K562 (cell line): Measurements from ENCODE around the gene PICK1. TPM values are rescaled to one million over a fixed set of nuclear protein-coding genes. Genes with fewer than 3 reads are reported as not detected.

ENCODE experiments used
- ATAC-seq: fragments of 200-7000 bp; cut with Tn5 transposase; 3 replicates; pipeline ENCODE4 v1.9.1; 2020; ENCODE audit warnings: moderate library complexity
- BruUV-seq: library from RNA; stranded (reverse); fragments of 400-500 nt; replicated peaks from 2 replicates; lab custom pipeline; 2021; lab: Mats Ljungman, UMichigan
- CTCF ChIA-PET: fragments of 300-600 bp; formaldehyde crosslinking; extraction: SDS; loops from one replicate; lab custom pipeline; 2021; ENCODE audit warnings: low intra/inter-chr PET ratio; lab: Yijun Ruan, JAX
- POLR2A ChIA-PET: fragments of 300-600, 350-650 bp; sonication (Branson Sonifier 250); formaldehyde crosslinking; extraction: SDS; loops from one replicate; lab custom pipeline; 2021; ENCODE audit warnings: antibody characterized with exemption, inconsistent platforms; lab: Yijun Ruan, JAX
- DNase-seq, 4 experiments: peaks; one replicate each; pipeline versions ENCODE4 v3.0.0 to v3.0.0-alpha.2; 2011 to 2018; ENCODE audit warnings: low spot score in 3 of 4, mixed read lengths in 3 of 4; ENCODE audit errors: extremely low read depth in 1 of 4
- FAIRE-seq: peaks from 2 replicates; lab custom pipeline; 2011; peaks lifted over from hg19 to GRCh38; lab: Jason Lieb, UNC
- H2AFZ ChIP-seq: 2 replicates; pipeline ENCODE4 v1.6.0; 2011; ENCODE audit warnings: low read depth, low read length, control low read depth, inconsistent platforms
- H3K27ac ChIP-seq: fragments of 200-600 bp; 3 replicates; pipeline ENCODE4 v1.8.0; 2011; ENCODE audit warnings: low read depth, mild to moderate bottlenecking, control low read depth, inconsistent platforms, low read length, moderate library complexity, mixed read lengths; ENCODE audit errors: extremely low read depth
- H3K27me3 ChIP-seq, 2 experiments: fragments of 300-600 bp in 1 of 2; 2 replicates in 1 of 2; 3 replicates in 1 of 2; pipeline versions ENCODE4 v1.6.0 to v1.8.0; 2011; ENCODE audit warnings: inconsistent platforms in 2 of 2, low read length in 2 of 2, mild to moderate bottlenecking in 1 of 2, mixed read lengths in 1 of 2, moderate library complexity in 1 of 2; ENCODE audit not compliant: control insufficient read depth in 2 of 2, insufficient read depth in 2 of 2
- H3K36me3 ChIP-seq: fragments of 300-600 bp; 3 replicates; pipeline ENCODE4 v1.8.0; 2011; ENCODE audit warnings: mild to moderate bottlenecking, low read length, inconsistent platforms; ENCODE audit not compliant: control insufficient read depth, insufficient read depth
- H3K4me1 ChIP-seq, 2 experiments: fragments of 200-600 bp in 1 of 2; replicated peaks in 1 of 2; 2 replicates in 1 of 2; 3 replicates in 1 of 2; pipeline versions ENCODE4 v1.5.1 to v1.8.0; 2011; ENCODE audit warnings: inconsistent platforms in 2 of 2, low read length in 2 of 2, mild to moderate bottlenecking in 1 of 2, mixed read lengths in 1 of 2, moderate library complexity in 1 of 2; ENCODE audit not compliant: control insufficient read depth in 2 of 2, insufficient read depth in 2 of 2
- H3K4me2 ChIP-seq: 2 replicates; pipeline ENCODE4 v1.6.1; 2011; ENCODE audit warnings: low read length, control low read depth, inconsistent platforms, mixed read lengths; ENCODE audit not compliant: insufficient read depth
- H3K4me3 ChIP-seq: fragments of 200-600 bp; sonication (generic), shearing (Covaris generic); 2 replicates; pipeline ENCODE4 v1.5.1; 2016; ENCODE audit warnings: control low read depth, inconsistent platforms
- H3K79me2 ChIP-seq: fragments of 200-600 bp; 3 replicates; pipeline ENCODE4 v1.8.0; 2011; ENCODE audit warnings: low read length, inconsistent platforms; ENCODE audit not compliant: control insufficient read depth, insufficient read depth
- H3K9ac ChIP-seq, 2 experiments: 2 replicates each; pipeline versions ENCODE4 v1.6.0 to v1.6.1; 2011; ENCODE audit warnings: low read depth in 2 of 2, low read length in 2 of 2, control low read depth in 1 of 2, inconsistent platforms in 1 of 2, mild to moderate bottlenecking in 1 of 2, mixed read lengths in 1 of 2; ENCODE audit not compliant: insufficient read depth in 1 of 2
- H3K9me1 ChIP-seq: one replicate; pipeline ENCODE4 v1.6.0; 2011; ENCODE audit warnings: inconsistent platforms, mild to moderate bottlenecking, low read length, moderate library complexity; ENCODE audit not compliant: control insufficient read depth, insufficient read depth
- H3K9me3 ChIP-seq: replicated peaks from 2 replicates; pipeline ENCODE4 v1.5.1; 2011; ENCODE audit warnings: low read depth, low read length, inconsistent platforms; ENCODE audit not compliant: control insufficient read depth, insufficient read depth
- H4K20me1 ChIP-seq: replicated peaks from 2 replicates; pipeline ENCODE4 v1.6.1; 2011; ENCODE audit warnings: low read length, inconsistent platforms, mixed read lengths; ENCODE audit not compliant: control insufficient read depth, insufficient read depth
- MAZ ChIP-seq, 2 experiments: fragments of 450-650 bp in 1 of 2; sonication (generic) in 1 of 2; formaldehyde crosslinking; IDR thresholded peaks in 1 of 2; conservative IDR thresholded peaks in 1 of 2; 2 replicates each; pipeline versions ENCODE4 v1.4.0 to v1.5.0; 2020; ENCODE audit warnings: mild to moderate bottlenecking in 1 of 2, missing genetic modification reagents in 1 of 2
- SAFB2 ChIP-seq: fragments of 200-400 bp; formaldehyde crosslinking; IDR thresholded peaks from 2 replicates; pipeline ENCODE4 v1.6.1; 2018; ENCODE audit warnings: borderline replicate concordance, low read length, low read depth, moderate library complexity; ENCODE audit not compliant: severe bottlenecking
- TAF9B ChIP-seq: fragments of 450-650 bp; IDR thresholded peaks from 2 replicates; pipeline ENCODE4 v1.6.1; 2018; ENCODE audit warnings: mild to moderate bottlenecking; ENCODE audit not compliant: partially characterized antibody
- ZBTB7A ChIP-seq: IDR thresholded peaks from 2 replicates; pipeline ENCODE4 v1.6.1; 2011; ENCODE audit warnings: low read depth, mild to moderate bottlenecking, low read length, moderate library complexity, borderline replicate concordance; ENCODE audit not compliant: control insufficient read depth
- ZNF24 ChIP-seq: fragments of 450-650 bp; IDR thresholded peaks from 2 replicates; pipeline ENCODE4 v1.6.1; 2016
- WGBS: fragments of 100-300 bp; shearing (Covaris generic); methylation state at CpG from one replicate; pipeline ENCODE4 v1.1.6; 2016; ENCODE audit warnings: low coverage, mixed read lengths; ENCODE audit not compliant: insufficient coverage; ENCODE audit errors: missing lambda C conversion rate; 5-methylcytosine and 5-hydroxymethylcytosine counted together
- in situ Hi-C: fragments of 300-500 bp; cut with MboI; formaldehyde crosslinking; loops from 4 replicates; pipeline ENCODE4 v1.15.0; 2018; ENCODE audit warnings: inconsistent platforms, mixed read lengths
- intact Hi-C: fragments of 100-400 bp; cut with micrococcal nuclease; formaldehyde crosslinking; loops from 2 replicates; pipeline ENCODE4 v1.14.2; 2022
- polyA plus RNA-seq, 8 experiments: library from polyadenylated mRNA; depleted of rRNA in 4 of 8; stranded (reverse) in 5 of 8; unstranded in 3 of 8; fragments of >200 nt; fragmentation: Nextera tagmentation in 2 of 8; fragmentation: Illumina TruSeq in 1 of 8; extraction: Ambion mirVana in 2 of 8; extraction: Trizol in 1 of 8; gene quantifications; 2 replicates each; pipeline versions ENCODE4 v1.2.1 to v1.2.3, GENCODE V29; 2011 to 2014; ENCODE audit warnings: inconsistent platforms in 1 of 8, missing spikeins in 1 of 8
- total RNA-seq, 7 experiments: library from RNA; depleted of rRNA in 6 of 7; stranded (reverse); fragments of >200 nt in 6 of 7; fragmentation: Illumina TruSeq in 2 of 7; extraction: Trizol in 2 of 7; gene quantifications; 2 replicates each; pipeline versions ENCODE4 v1.2.1 to v1.2.3, GENCODE V29; 2011 to 2021; ENCODE audit warnings: low replicate concordance in 1 of 7
- TF ChIP-seq, protein P1 (sequence below), 2 experiments: fragments of 450-650 bp; conservative IDR thresholded peaks; 2 replicates each; pipeline ENCODE4 v1.6.1; 2017; ENCODE audit warnings: mild to moderate bottlenecking in 2 of 2, moderate library complexity in 2 of 2
- TF ChIP-seq, protein P2 (sequence below): sonication (generic); formaldehyde crosslinking; IDR thresholded peaks from 2 replicates; pipeline ENCODE4 v1.8.1; 2023; ENCODE audit warnings: mild to moderate bottlenecking, missing genetic modification reagents
- TF ChIP-seq, protein P3 (sequence below): fragments of 450-650 bp; IDR thresholded peaks from 2 replicates; pipeline ENCODE4 v1.6.1; 2016; ENCODE audit warnings: borderline replicate concordance

The PICK1 gene
- total and polyA plus RNA-seq, 9 of the 15 experiments (the other 6 are each of a cell fraction or from before 2014, with no cell fraction given), result 0.06 to 11.0 (median 7.9) TPM; not detected in 1

DNA sequence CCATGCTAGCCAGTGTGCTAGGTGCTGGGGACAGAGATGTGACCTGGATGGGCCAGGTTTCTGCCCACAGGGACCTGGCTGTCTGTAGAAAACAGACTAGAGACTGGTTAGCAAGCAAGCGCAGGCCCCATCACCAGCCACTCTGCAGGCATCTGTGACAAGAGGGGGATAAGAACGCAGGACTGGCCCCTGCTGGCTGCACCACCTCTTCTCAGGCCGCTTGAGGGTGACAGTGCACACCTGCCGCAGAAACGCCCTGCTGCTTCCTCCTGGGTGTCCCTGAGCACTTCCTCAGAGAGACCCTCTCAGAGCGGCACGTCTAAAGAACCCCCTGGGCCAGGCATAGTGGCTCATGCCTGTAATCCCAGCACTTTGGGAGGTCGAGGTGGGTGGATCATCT lies 5.9 kb upstream of the PICK1 start (continued):
- TF ChIP-seq SAFB2, result no peak

DNA sequence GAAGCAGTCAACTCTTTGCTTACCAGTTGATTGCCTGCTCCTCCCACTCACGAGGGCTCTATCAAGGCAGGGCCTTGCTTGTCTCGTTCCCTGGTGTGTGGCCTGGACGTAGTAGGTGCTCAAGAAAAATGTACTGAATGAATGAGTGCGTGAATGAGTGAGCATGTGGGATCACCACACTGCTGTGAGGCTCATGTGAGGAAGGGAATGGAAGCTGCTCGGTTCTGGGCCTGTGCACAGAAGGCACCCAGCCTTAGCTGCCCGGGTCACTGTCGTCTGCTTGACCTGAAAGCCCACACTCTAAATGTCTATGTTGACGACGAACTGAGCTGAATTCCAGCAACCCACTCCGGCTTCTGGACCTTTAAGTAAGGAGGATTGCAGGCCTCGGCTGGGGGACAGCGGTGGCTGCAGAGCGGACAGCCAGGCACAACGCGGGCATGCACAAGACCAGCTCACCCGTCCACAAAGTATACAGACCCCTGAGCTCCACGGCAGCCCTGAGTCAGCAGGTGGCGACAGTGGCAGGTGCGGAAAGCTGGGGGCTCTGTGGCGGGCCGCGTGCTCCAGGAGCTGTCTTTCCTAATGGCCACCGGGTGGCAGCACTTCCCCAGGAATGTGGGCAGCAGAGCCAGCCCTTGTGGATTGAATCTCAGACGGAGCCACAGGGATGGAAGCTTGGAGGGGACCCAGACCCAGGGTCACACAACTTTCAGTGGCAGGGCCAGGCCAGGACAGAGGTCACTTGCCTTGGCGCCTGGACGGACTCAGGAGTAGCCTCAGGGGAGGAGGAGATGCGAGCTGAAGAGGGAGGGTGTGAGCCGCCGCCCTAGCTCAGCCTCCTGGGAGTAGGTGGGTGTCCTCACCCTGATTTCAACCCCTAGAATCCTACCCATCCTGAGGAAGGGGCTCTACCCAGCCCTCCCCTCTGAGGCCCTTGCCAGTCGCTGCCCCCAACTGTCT lies 5.0 kb upstream of the PICK1 start:
- ChIA-PET CTCF (interaction anchor here (0.6 to 0.9 kb wide), 3 partner anchors 52 to 1467 kb away, joined by 3 to 4 read pairs (median 3); no protein-coding TSS in a partner anchor), POLR2A (interaction anchor here (0.6 to 1.1 kb wide), 4 partner anchors 9 to 524 kb away, joined by 3 to 4 read pairs (median 4); no protein-coding TSS in a partner anchor)
- Histone ChIP-seq H3K9ac (peak overlapping the region in 1 of 2 experiments; percentile 36; a peak in 1 of 4 replicates), H3K27me3 (peaks cover 0 to 20% of the 10 kb centered on the region in 2 experiments; a peak in 2 of 5 replicates), H3K4me2 (peak overlapping the region; percentile 47; the same call in 1 of the 2 replicates), H3K27ac (no peak overlapping the region), H3K79me2 (no peaks in the 10 kb centered on the region), H3K9me3 (no peaks in the 10 kb centered on the region), H3K9me1 (no peaks in the 10 kb centered on the region), H3K36me3 (no peaks in the 10 kb centered on the region), H3K4me1 (peaks cover 0 to 15% of the 10 kb centered on the region in 2 experiments; a peak in 2 of 5 replicates), H2AFZ (peak overlapping the region; percentile 71), H4K20me1 (no peaks in the 10 kb centered on the region), H3K4me3 (no peak overlapping the region)
- FAIRE-seq, result peak; percentile 87
- intact Hi-C loops, result loop anchor here (1.0 to 10.0 kb wide), 4 partner anchors 52 to 520 kb away; partner anchors contain the start of gene DMC1
- BruUV-seq, result no TSS peak
- in situ Hi-C loops, result loop anchor here (25.0 kb wide), 2 partner anchors 535 to 960 kb away; partner anchors contain the start of genes APOBEC3C and APOBEC3D
- ATAC-seq, result peak; percentile 91
- peak; percentile 78 to 83 (median 80) for DNase-seq
- 20% methylated on average over 19 of the region's 30 CpGs for WGBS
- peak; percentile 70; the same call in 1 of the 2 replicates for TF ChIP-seq ZBTB7A
- TF ChIP-seq, protein P1, sequence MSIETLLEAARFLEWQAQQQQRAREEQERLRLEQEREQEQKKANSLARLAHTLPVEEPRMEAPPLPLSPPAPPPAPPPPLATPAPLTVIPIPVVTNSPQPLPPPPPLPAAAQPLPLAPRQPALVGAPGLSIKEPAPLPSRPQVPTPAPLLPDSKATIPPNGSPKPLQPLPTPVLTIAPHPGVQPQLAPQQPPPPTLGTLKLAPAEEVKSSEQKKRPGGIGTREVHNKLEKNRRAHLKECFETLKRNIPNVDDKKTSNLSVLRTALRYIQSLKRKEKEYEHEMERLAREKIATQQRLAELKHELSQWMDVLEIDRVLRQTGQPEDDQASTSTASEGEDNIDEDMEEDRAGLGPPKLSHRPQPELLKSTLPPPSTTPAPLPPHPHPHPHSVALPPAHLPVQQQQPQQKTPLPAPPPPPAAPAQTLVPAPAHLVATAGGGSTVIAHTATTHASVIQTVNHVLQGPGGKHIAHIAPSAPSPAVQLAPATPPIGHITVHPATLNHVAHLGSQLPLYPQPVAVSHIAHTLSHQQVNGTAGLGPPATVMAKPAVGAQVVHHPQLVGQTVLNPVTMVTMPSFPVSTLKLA (conservative IDR thresholded peaks at IDR 0.05), result peak; percentile 44 to 69; a peak in 3 of 4 replicates
- TF ChIP-seq, protein P2, sequence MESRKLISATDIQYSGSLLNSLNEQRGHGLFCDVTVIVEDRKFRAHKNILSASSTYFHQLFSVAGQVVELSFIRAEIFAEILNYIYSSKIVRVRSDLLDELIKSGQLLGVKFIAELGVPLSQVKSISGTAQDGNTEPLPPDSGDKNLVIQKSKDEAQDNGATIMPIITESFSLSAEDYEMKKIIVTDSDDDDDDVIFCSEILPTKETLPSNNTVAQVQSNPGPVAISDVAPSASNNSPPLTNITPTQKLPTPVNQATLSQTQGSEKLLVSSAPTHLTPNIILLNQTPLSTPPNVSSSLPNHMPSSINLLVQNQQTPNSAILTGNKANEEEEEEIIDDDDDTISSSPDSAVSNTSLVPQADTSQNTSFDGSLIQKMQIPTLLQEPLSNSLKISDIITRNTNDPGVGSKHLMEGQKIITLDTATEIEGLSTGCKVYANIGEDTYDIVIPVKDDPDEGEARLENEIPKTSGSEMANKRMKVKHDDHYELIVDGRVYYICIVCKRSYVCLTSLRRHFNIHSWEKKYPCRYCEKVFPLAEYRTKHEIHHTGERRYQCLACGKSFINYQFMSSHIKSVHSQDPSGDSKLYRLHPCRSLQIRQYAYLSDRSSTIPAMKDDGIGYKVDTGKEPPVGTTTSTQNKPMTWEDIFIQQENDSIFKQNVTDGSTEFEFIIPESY (CRISPR knock-in tag), result peak; percentile 64; the same call in 1 of the 2 replicates
- TF ChIP-seq, protein P3, sequence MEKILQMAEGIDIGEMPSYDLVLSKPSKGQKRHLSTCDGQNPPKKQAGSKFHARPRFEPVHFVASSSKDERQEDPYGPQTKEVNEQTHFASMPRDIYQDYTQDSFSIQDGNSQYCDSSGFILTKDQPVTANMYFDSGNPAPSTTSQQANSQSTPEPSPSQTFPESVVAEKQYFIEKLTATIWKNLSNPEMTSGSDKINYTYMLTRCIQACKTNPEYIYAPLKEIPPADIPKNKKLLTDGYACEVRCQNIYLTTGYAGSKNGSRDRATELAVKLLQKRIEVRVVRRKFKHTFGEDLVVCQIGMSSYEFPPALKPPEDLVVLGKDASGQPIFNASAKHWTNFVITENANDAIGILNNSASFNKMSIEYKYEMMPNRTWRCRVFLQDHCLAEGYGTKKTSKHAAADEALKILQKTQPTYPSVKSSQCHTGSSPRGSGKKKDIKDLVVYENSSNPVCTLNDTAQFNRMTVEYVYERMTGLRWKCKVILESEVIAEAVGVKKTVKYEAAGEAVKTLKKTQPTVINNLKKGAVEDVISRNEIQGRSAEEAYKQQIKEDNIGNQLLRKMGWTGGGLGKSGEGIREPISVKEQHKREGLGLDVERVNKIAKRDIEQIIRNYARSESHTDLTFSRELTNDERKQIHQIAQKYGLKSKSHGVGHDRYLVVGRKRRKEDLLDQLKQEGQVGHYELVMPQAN, result no peak
- no peak for TF ChIP-seq TAF9B
- TF ChIP-seq ZNF24, result peak; percentile 77
- TF ChIP-seq MAZ (CRISPR knock-in tag; conservative IDR thresholded peaks at IDR 0.05 in 1 of 2, IDR thresholded peaks at IDR 0.05 in 1 of 2), result peak; percentile 29 to 83; a peak in 2 of 4 replicates
